HG03025 (cell line): ENCODE measurements around the gene MAN1C1.
"Not testable (repeated sequence)": the region's sequence is repeated elsewhere in the genome, so short reads cannot be mapped to it uniquely, and the experiment has no call there.

Experiments
- ATAC-seq: cut with Tn5 transposase; IDR thresholded peaks from one replicate; pipeline ENCODE4 v1.9.1; 2021; ENCODE audit warnings: mild to moderate bottlenecking, moderate library complexity; ENCODE audit not compliant: unreplicated experiment, low FRiP score

Gene MAN1C1

DNA sequence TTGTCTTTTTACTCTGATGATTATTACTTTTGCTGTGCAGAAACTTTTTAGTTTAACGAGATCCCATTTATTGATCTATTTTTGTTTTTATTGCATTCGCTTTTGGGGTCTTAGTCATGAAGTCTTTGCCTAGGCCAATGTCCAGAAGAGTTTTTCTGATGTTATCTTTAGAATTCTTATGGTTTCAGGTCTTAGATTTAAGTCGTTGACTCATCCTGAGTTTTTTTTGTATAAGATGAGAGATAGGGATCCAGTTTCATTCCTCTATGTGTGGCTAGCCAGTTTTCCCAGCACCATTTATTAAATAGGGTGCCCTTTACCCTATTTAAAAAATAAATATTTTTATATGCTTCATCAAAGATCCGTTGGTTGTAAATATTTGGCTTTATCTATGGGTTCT lies 13.2 kb downstream of the MAN1C1 start:
- ATAC-seq = no peak

DNA sequence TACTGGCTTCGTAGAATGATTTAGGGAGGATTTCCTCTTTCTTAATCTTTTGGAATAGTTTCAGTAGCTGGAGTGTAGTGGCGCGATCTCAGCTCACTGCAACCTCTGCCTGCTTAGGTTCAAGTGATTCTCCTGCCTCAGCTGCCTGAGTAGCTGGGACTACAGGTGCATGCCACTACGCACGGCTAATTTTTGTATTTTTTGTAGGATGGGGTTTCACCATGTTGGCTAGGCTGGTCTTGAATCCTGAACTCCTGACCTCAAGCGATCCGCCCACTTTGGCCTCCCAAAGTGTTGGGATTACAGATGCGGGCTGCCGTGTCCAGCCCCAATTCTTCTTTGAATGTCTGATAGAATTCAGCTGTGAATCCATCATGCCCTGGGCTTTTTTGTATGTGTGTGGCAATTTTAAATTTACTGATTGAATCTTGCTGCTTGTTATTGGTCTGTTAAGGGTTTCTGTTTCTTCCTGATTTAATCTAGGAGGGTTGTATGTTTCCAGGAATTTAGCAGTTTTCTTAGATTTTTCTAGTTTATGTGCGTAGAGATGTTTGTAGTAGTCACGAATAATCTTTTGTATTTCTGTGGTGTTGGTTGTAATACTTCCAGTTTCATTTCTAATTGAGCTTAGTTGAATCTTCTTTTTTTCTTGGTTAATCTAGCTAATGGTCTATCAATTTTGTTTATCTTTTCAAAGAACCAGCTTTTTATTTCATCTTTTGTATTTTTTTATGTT lies 15.3 kb downstream of the MAN1C1 start:
- no peak for ATAC-seq

GRCh38 chr1:25634066-25634465 lies 17.5 kb downstream of the MAN1C1 start:
- no peak for ATAC-seq

- ATAC-seq = no peak
Observed at GRCh38 chr1:25634896-25635295, 18.3 kb downstream of the MAN1C1 start.

DNA sequence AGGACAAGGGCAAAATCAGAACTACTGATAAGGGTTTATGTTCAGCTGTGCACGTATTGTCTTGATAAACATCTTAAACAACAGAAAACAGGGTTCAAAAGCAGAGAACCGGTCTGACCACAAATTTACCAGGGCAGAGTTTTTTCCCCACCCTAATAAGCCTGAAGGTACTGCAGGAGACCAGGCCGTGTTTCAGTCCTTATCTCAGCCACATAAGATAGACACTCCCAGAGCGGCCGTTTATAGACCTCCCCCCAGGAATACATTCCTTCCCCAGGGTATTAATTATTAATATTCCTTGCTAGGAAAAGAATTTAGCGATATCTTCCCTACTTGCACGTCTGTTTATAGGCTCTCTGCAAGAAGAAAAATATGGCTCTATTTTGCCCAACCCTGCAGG lies 19.6 kb downstream of the MAN1C1 start:
- not testable (repeated sequence) for ATAC-seq

GRCh38 chr1:25640646-25641328 lies 24.2 kb downstream of the MAN1C1 start:
- ATAC-seq = no peak

DNA sequence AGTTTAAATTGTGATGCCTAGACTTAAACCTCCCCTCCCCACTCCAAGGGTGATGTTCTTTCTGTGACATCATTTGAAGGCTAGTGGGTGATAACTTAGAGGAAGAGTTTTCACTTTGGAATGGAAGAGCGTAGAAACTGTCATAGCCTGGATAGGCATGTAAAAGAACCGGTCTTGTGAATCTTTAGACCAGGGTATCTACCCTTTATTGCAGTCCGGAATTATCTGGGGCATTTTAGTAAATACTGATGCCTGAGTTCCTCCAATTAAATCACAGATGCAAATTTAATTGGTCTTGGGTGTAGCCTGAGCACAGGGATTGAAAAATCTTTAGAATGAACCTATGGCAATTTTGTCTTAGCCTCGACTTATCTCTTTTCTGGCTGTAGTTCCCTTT lies 24.7 kb downstream of the MAN1C1 start:
- no peak for ATAC-seq

- no peak for ATAC-seq
Observed at GRCh38 chr1:25641931-25642573, 25.5 kb downstream of the MAN1C1 start.

GRCh38 chr1:25642574-25643108 lies 26.1 kb downstream of the MAN1C1 start:
- ATAC-seq = no peak

- no peak for ATAC-seq
Observed at GRCh38 chr1:25643929-25644328, 27.3 kb downstream of the MAN1C1 start.

DNA sequence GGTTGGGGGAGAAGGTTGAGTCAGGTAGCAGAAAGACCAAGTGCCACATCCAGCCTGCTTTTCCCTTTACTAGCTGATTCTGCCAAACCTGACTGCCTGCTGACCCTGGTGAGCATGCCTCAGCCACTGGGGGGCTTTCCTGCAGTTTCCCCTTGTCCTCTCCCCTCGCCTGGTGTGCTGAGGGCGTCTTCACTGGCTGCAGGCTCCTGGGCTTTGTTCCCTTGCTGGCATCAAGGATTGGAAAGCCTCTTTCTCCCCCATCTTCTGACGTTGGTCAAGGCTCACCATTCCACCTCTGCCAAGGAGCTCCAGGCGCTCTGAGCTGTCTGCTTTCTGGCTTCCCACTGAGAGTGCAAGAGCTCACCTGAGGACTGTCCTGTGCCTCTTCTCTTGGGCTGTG lies 28.4 kb downstream of the MAN1C1 start:
- no peak for ATAC-seq

GRCh38 chr1:25645637-25646400 lies 29.2 kb downstream of the MAN1C1 start:
- ATAC-seq = no peak

- ATAC-seq = no peak
Observed at GRCh38 chr1:25647106-25647505, 30.5 kb downstream of the MAN1C1 start.

DNA sequence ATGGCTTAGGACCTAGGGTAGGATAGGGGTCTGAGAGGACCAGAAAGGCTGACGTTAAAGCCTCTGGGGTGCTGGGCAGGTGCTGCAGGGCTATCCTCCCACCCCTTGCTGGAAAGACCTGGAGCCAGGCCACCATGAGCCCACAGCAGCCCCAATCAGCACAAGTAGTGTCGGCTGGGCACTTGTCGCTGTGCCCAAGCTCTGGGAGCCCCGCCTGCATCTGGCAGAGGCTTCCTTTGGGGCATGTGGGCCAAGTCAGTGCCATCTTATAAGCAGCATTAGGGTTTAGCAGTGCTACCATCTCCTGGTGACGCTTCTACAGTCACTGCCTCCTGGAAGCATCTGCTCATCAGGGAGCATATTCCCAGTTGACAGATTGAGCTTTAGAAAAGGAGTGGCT lies 31.3 kb downstream of the MAN1C1 start:
- no peak for ATAC-seq

- ATAC-seq = no peak
Observed at GRCh38 chr1:25648681-25649440, 32.3 kb downstream of the MAN1C1 start.

DNA sequence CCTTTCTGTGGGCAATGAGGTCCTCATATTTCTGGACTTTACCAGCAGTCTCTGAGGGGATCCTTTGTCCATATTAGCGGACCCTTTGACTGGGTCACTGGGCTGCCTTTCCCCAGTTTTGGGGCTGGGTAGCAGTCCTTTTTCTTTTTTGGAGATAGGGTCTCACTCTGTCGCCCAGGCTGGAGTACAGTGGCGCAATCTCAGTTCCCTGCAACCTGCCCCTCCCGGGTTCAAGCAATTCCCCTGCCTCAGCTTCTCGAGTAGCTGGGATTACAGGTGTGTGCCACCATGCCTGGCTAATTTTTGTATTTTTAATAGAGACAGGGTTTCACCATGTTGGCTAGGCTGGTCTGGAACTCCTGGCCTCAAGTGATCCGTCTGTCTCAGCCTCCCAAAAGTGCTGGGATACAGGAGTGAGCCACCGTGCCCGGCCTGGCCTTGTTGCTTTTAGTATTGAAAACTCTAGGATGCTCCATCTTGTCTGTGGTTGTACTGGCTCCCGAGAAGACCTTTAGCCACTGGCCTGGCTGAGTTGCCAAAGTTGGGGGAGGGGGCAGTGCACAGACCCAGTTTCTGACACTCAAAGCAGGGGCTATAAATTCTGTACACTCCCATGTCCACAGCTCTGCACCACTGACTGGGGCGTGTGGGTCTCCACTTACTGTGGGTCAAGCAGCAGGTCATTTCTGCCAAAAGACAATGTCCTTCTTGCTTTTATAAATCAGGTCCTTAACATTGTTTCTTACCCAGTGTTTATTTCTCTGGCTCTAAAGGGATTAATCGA lies 33.1 kb downstream of the MAN1C1 start:
- ATAC-seq = no peak

DNA sequence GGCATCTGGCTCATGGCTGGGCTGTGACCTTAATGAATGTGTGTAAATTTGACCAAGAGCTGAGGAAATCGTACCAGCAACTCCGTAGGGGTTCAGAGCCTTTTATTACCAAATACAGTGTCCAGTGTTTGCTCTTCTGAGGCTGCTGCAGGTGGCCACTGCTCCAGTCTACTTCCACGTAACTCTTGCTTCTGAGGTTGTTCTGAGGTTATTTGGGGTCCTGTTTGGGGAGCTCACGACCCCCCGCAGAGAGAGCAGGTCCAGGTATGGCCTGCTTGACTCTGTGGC lies 33.6 kb downstream of the MAN1C1 start:
- no peak for ATAC-seq

- ATAC-seq = no peak
Observed at GRCh38 chr1:25651036-25651640, 34.5 kb downstream of the MAN1C1 start.
